OCI-LY1 (cell line): ENCODE results near the gene PLA2G4B.

Source experiments
- H2AFZ ChIP-seq: fragments of 200-600 bp; sonication (generic), shearing (Covaris generic); 2 replicates; pipeline ENCODE4 v1.6.0; 2014; ENCODE audit warnings: antibody characterized with exemption, mild to moderate bottlenecking, low read length
- H3F3A ChIP-seq: fragments of 200-600 bp; sonication (generic), shearing (Covaris generic); 2 replicates; pipeline ENCODE4 v1.6.0; 2014; ENCODE audit warnings: mild to moderate bottlenecking, antibody characterized with exemption, low read length, moderate library complexity; ENCODE audit not compliant: insufficient read depth
- H3K27ac ChIP-seq: fragments of 200-600 bp; sonication (generic); 2 replicates; pipeline ENCODE4 v1.5.1; 2014; ENCODE audit warnings: low read length, mixed run types, mild to moderate bottlenecking, low read depth; ENCODE audit not compliant: poor library complexity, severe bottlenecking
- H3K27me3 ChIP-seq: fragments of 200-600 bp; sonication (generic); 2 replicates; pipeline ENCODE4 v1.6.0; 2014; ENCODE audit warnings: antibody characterized with exemption, mild to moderate bottlenecking, low read length, moderate library complexity; ENCODE audit not compliant: insufficient read depth
- H3K36me3 ChIP-seq: fragments of 200-600 bp; sonication (generic); 2 replicates; pipeline ENCODE4 v1.6.1; 2014; ENCODE audit warnings: mild to moderate bottlenecking, antibody characterized with exemption, low read length, moderate library complexity, mixed read lengths; ENCODE audit not compliant: insufficient read depth
- H3K4me1 ChIP-seq: fragments of 200-600 bp; sonication (generic); 2 replicates; pipeline ENCODE4 v1.5.1; 2014; ENCODE audit warnings: mild to moderate bottlenecking, low read length, moderate library complexity; ENCODE audit not compliant: insufficient read depth, severe bottlenecking
- H3K4me2 ChIP-seq: fragments of 200-600 bp; sonication (generic), shearing (Covaris generic); 2 replicates; pipeline ENCODE4 v1.6.1; 2014; ENCODE audit warnings: low read length
- H3K4me3 ChIP-seq: fragments of 200-600 bp; sonication (generic); 2 replicates; pipeline ENCODE4 v1.5.1; 2014; ENCODE audit warnings: low read length, low read depth, mild to moderate bottlenecking, mixed read lengths; ENCODE audit not compliant: poor library complexity, severe bottlenecking
- H3K79me2 ChIP-seq: fragments of 200-600 bp; shearing (Covaris generic); 2 replicates; pipeline ENCODE4 v1.6.1; 2016; ENCODE audit warnings: mixed run types, low read length, mixed read lengths; ENCODE audit not compliant: insufficient read depth
- H3K9ac ChIP-seq: fragments of 200-600 bp; sonication (generic), shearing (Covaris generic); 2 replicates; pipeline ENCODE4 v1.6.1; 2014; ENCODE audit warnings: mild to moderate bottlenecking, low read length, mixed read lengths
- H3K9me2 ChIP-seq: fragments of 200-600 bp; sonication (generic), shearing (Covaris generic); 2 replicates; pipeline ENCODE4 v1.6.1; 2014; ENCODE audit warnings: low read depth, mild to moderate bottlenecking, low read length, mixed read lengths
- H3K9me3 ChIP-seq: fragments of 200-600 bp; shearing (Covaris generic); 2 replicates; pipeline ENCODE4 v1.6.1; 2014; ENCODE audit warnings: low read length, mixed read lengths
- H4K20me1 ChIP-seq: fragments of 200-600 bp; sonication (generic), shearing (Covaris generic); 2 replicates; pipeline ENCODE4 v1.6.0; 2016; ENCODE audit warnings: mild to moderate bottlenecking, low read length; ENCODE audit not compliant: insufficient read depth
- EZH2 ChIP-seq: fragments of 200-600 bp; sonication (generic), shearing (Covaris generic); IDR thresholded peaks from 2 replicates; pipeline ENCODE4 v1.8.0; 2017; ENCODE audit warnings: borderline replicate concordance, mixed run types, mild to moderate bottlenecking, antibody characterized with exemption, low read length, moderate library complexity, mixed read lengths
- TF ChIP-seq, protein P1 (sequence below): fragments of 200-600 bp; sonication (generic), shearing (Covaris generic); IDR thresholded peaks from 2 replicates; pipeline ENCODE4 v1.5.1; 2017; ENCODE audit warnings: mild to moderate bottlenecking, antibody characterized with exemption, low read length, moderate library complexity, mixed read lengths

PLA2G4B gene

DNA sequence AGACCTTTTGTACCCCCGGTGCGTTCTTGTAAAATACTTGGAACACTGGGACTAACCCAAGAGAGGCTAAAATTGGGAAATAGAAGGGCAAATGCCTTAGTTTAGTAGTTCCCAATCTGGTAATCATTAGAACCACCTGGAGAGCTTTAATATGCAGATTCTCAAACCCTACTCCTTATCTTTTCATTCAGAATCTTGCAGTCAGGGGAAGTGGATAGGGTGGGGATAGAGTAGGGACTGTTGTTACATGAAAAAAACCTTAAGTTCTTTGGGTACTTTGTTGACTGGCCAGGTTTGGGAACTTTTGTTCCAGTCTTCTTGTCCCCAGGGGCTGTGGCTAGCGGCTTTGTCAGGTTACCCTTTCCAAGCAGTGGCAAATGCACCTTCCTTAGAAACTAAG lies 48.5 kb upstream of the PLA2G4B start:
- H3K4me1 ChIP-seq: peaks cover 56% of the 10 kb centered on the region
- H3K79me2 ChIP-seq: no peaks in the 10 kb centered on the region
- no peak overlapping the region for H3K9ac ChIP-seq
- H3K27ac ChIP-seq: no peak overlapping the region
- no peak for TF ChIP-seq EZH2
- TF ChIP-seq, protein P1, sequence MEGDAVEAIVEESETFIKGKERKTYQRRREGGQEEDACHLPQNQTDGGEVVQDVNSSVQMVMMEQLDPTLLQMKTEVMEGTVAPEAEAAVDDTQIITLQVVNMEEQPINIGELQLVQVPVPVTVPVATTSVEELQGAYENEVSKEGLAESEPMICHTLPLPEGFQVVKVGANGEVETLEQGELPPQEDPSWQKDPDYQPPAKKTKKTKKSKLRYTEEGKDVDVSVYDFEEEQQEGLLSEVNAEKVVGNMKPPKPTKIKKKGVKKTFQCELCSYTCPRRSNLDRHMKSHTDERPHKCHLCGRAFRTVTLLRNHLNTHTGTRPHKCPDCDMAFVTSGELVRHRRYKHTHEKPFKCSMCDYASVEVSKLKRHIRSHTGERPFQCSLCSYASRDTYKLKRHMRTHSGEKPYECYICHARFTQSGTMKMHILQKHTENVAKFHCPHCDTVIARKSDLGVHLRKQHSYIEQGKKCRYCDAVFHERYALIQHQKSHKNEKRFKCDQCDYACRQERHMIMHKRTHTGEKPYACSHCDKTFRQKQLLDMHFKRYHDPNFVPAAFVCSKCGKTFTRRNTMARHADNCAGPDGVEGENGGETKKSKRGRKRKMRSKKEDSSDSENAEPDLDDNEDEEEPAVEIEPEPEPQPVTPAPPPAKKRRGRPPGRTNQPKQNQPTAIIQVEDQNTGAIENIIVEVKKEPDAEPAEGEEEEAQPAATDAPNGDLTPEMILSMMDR: no peak
- no peak overlapping the region for H3K4me2 ChIP-seq
- H2AFZ ChIP-seq: no peak overlapping the region
- H3K4me3 ChIP-seq: no peak overlapping the region
- no peaks in the 10 kb centered on the region for H3K9me3 ChIP-seq
- no peaks in the 10 kb centered on the region for H3K27me3 ChIP-seq
- no peaks in the 10 kb centered on the region for H3F3A ChIP-seq
- H4K20me1 ChIP-seq: no peaks in the 10 kb centered on the region
- H3K9me2 ChIP-seq: no peaks in the 10 kb centered on the region
- H3K36me3 ChIP-seq: no peaks in the 10 kb centered on the region

DNA sequence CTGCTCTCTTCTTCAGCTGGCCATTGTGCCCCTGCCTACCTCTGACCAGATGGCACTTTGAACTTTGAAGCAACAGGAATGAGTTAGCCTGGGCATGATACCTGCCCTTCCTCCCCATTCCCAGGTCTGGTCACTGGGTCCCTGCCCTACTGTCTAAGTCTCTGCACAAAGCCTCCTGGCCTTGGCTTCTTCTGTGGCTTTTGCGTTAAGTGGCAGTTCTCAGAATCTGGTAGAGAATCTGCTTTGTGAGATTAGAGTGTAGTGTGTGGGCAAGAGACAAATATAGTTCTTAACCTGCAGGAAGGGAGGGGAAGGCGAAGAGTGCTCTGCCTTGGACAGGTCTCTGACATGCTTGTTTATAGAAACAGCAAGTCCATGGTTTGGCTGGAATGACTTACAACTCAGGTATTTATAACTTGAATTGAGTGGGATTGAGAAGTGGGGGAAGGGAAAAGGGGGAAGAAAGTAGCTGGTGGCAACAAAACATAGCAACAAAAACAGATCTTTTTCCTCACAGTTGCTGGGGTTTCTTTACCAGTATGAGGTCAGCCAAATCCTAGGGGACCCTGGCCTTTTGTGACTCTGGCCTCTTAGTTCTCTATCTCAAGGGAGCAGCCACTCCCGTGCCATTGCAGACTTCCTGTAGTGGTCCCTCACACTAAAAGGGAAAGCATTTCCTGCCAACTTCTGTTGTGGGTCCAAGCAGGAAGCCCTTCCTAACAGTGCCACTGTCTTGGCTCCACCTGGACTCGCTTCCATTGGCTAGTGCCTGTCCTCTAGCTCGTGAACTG lies 47.7 kb upstream of the PLA2G4B start:
- Histone ChIP-seq H3K9me2 (no peaks in the 10 kb centered on the region), H2AFZ (no peak overlapping the region), H3F3A (no peaks in the 10 kb centered on the region), H3K9me3 (no peaks in the 10 kb centered on the region), H3K27ac (peak overlapping the region; percentile 14), H3K27me3 (no peaks in the 10 kb centered on the region), H3K4me2 (peak overlapping the region; percentile 24; the same call in 1 of the 2 replicates), H3K9ac (no peak overlapping the region), H3K36me3 (no peaks in the 10 kb centered on the region), H3K4me1 (peaks cover 62% of the 10 kb centered on the region), H3K79me2 (no peaks in the 10 kb centered on the region), H4K20me1 (no peaks in the 10 kb centered on the region), H3K4me3 (no peak overlapping the region)
- TF ChIP-seq EZH2: no peak
- TF ChIP-seq, protein P1: no peak

DNA sequence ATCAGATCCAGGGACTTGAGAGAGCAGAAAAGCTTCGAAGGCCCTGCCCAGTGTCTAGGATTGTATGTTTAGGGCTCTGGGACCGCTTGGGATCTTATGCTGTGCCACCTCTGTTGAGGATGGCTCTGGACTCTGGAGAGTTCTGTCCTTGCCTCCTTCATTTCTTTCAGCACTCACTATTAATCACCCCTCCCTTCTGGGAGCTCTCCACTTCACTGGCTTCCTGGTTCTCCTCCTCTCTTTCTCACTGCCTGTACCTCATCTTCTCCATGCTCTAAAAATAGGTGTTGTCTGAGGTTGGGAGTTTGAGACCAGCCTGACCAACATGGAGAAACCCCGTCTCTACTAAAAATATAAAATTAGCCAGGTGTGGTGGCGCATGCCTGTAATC lies 47.1 kb upstream of the PLA2G4B start:
- H4K20me1 ChIP-seq: no peaks in the 10 kb centered on the region
- H3K27ac ChIP-seq: peak overlapping the region; percentile 2
- H3K4me2 ChIP-seq: no peak overlapping the region; the same call in 1 of the 2 replicates
- H3K9me2 ChIP-seq: no peaks in the 10 kb centered on the region
- no peaks in the 10 kb centered on the region for H3K9me3 ChIP-seq
- no peaks in the 10 kb centered on the region for H3F3A ChIP-seq
- H2AFZ ChIP-seq: no peak overlapping the region
- no peak for TF ChIP-seq EZH2
- TF ChIP-seq, protein P1: no peak
- H3K36me3 ChIP-seq: no peaks in the 10 kb centered on the region
- no peak overlapping the region for H3K4me3 ChIP-seq
- H3K79me2 ChIP-seq: no peaks in the 10 kb centered on the region
- peaks cover 68% of the 10 kb centered on the region for H3K4me1 ChIP-seq
- H3K27me3 ChIP-seq: no peaks in the 10 kb centered on the region
- H3K9ac ChIP-seq: no peak overlapping the region
